Astrocyte of the cerebellum (primary cell): ENCODE measurements around the gene VPS26C.

ENCODE experiments used
- DNase-seq: peaks from one replicate; pipeline ENCODE4 v3.0.0-alpha.2; 2011; ENCODE audit warnings: low read depth
- H3K4me3 ChIP-seq: 2 replicates; pipeline ENCODE4 v1.5.1; 2011; ENCODE audit warnings: mild to moderate bottlenecking, low read depth, low read length, moderate library complexity
- in situ Hi-C: cut with HindIII; loops from 2 replicates; pipeline ENCODE4 v1.10.0; 2017; ENCODE audit warnings: low sequenced_read_pairs
- TF ChIP-seq, protein P1 (sequence below): IDR thresholded peaks from 2 replicates; pipeline ENCODE4 v1.5.1; 2012; ENCODE audit warnings: low read length, low read depth, moderate library complexity, mild to moderate bottlenecking; ENCODE audit errors: missing control alignments

The VPS26C gene

DNA sequence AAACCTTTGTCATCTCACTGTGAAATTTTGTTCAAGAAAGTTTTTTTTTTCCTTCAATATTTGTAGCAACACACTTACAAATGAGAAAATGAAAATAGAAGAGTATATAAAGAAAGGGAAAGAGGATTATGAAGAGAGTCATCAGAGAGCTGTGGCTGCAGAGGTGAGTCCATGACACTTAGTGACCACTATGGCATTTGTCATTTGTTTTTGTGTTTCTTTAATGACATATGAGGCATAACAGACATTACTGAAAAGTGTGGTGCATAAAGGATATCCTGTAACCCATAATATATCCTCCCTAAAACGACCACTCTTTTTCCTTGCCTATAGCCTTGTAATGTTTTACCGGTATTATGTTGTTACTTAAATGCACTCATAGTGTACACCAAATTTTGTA is 80.2 kb downstream of the VPS26C start:
- H3K4me3 ChIP-seq = no peak overlapping the region
- no peak for DNase-seq
- in situ Hi-C loops = no loop called here
- TF ChIP-seq, protein P1, sequence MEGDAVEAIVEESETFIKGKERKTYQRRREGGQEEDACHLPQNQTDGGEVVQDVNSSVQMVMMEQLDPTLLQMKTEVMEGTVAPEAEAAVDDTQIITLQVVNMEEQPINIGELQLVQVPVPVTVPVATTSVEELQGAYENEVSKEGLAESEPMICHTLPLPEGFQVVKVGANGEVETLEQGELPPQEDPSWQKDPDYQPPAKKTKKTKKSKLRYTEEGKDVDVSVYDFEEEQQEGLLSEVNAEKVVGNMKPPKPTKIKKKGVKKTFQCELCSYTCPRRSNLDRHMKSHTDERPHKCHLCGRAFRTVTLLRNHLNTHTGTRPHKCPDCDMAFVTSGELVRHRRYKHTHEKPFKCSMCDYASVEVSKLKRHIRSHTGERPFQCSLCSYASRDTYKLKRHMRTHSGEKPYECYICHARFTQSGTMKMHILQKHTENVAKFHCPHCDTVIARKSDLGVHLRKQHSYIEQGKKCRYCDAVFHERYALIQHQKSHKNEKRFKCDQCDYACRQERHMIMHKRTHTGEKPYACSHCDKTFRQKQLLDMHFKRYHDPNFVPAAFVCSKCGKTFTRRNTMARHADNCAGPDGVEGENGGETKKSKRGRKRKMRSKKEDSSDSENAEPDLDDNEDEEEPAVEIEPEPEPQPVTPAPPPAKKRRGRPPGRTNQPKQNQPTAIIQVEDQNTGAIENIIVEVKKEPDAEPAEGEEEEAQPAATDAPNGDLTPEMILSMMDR = no peak

DNA sequence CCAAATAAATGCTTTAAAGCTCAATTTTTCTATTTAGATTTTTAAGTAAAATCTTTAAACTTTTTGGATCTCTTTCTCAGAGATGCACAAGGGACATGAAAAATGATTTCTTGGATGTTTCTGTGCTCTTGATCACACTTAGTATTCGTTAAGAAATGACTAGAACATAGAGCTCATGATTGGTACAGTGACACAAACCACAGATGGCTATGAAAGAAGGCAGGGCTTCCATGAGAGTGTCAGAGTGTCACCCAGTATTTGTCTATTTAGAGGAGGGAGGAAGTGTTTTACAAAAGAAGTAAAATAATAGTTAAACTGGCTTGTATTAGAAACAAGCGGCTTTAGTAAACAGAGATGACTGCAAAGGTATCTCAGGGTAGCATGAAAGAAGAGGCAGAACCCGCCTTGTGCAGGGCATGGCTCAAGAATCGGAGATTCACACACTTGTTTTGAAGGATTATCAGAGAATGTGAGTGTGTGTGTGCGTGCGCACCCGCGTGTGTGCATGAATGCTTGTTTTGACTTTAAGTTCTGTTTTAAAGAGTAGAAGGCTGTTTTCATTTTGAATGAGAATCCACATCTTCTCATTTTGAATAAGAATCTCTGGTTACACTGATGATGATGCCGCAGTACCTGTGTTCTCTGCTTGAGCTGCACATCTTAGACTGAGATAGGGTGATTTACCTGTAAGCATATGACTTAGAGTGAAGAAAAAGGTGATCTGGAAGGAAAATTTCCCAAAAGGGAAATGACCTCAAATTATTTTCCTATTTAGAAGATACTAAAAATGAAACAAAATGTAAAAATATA is 82.1 kb downstream of the VPS26C start:
- H3K4me3 ChIP-seq = no peak overlapping the region
- TF ChIP-seq, protein P1 = no peak
- no peak for DNase-seq
- in situ Hi-C loops = no loop called here

DNA sequence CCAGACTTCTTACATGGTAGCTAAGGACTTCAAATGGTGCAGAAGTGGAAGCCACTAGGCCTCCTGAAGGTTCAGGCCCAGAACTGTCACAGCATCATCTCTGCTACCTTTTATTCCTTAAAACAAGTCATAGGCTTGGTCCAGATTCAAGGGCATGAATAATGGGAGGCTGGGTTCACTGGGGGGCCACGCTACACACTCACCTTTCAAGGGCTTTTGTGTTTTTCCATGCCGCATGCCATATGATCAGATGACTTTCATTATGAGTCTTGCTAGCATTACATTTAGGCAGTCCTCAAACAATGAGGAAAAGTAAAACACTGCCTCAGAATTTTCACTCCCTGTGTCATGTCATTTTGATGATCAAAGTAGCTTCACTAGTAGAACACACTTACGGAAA is 83.4 kb downstream of the VPS26C start:
- TF ChIP-seq, protein P1 = no peak
- H3K4me3 ChIP-seq = no peak overlapping the region
- in situ Hi-C loops = no loop called here
- DNase-seq = no peak

DNA sequence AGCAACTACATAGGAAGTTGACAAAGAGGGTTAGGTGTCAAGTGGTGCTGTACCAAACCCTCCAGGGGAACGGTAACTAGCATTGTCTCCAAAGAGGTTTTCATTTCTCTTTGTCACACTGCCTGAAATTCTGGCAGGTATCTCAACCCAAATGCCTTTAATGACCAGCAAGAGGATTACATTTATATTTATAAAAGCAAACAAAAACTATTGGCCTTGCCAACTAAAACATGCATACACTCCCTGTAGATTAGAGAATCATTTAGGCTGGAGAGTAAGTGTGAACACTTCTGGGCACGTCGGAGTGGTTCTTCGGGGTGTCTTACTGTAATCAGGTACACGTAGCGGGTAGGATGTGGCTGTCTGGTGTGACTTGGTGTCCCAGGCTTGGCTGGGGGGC is 84.9 kb downstream of the VPS26C start:
- H3K4me3 ChIP-seq = no peak overlapping the region
- TF ChIP-seq, protein P1 = no peak
- no peak for DNase-seq
- in situ Hi-C loops = no loop called here

DNA sequence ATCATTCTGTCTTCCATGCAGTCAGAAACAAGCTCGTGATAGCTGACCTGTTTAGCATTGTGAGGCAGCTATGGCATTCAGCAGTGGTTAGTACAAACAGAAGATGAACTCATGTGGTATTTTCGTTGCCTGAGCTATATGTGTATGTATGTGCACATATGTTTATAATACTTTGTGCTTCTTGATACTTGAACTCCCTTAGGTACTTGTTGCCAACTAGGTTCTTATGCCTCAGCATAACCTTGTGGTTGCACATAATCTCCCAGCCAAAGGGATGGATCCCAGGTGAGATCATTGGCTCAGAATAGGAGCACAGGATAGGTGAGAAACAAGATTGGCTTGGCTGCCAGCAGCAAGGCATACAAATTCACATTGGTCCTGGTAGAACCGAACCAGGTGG is 86.1 kb downstream of the VPS26C start:
- TF ChIP-seq, protein P1 = no peak
- DNase-seq = no peak
- no peak overlapping the region for H3K4me3 ChIP-seq
- in situ Hi-C loops = no loop called here

DNA sequence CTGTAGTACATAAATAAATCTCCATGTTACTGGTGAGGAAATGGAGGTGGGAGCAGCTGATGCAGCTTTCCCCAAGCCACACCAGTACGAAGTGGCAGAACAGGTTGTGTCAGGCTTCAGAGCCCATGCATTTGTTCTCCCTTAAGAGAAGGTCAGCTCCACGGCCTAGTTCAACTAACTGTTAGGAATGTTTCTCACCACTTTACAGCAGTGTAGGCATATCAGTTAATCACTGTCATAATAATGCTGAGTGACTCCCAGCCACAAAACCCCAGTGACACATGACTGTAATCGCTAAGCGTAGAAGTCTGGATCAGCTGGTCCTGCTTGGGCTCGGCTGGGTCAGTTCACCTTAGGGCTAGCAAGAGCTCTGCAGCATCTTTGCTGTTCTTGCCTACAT is 90.4 kb downstream of the VPS26C start:
- no peak overlapping the region for H3K4me3 ChIP-seq
- DNase-seq = no peak
- TF ChIP-seq, protein P1 = no peak
- in situ Hi-C loops = no loop called here
